Prostate gland (tissue), 2 donors: ENCODE data around the gene JAKMIP2.

ENCODE experiments used
- POLR2A ChIP-seq: fragments of 450-650 bp; IDR thresholded peaks from one replicate; pipeline ENCODE4 v1.6.1; 2016; ENCODE audit warnings: antibody characterized with exemption, mild to moderate bottlenecking
- TF ChIP-seq, protein P1 (sequence below), 4 experiments: fragments of 200-600 bp in 2 of 4; fragments of 450-650 bp in 2 of 4; sonication (generic) in 2 of 4; IDR thresholded peaks; 1 replicate in 3 of 4; 2 replicates in 1 of 4; pipeline ENCODE4 v1.5.1; 2016 to 2019; ENCODE audit warnings: antibody characterized with exemption in 4 of 4, mild to moderate bottlenecking in 2 of 4, moderate library complexity in 2 of 4

DNA sequence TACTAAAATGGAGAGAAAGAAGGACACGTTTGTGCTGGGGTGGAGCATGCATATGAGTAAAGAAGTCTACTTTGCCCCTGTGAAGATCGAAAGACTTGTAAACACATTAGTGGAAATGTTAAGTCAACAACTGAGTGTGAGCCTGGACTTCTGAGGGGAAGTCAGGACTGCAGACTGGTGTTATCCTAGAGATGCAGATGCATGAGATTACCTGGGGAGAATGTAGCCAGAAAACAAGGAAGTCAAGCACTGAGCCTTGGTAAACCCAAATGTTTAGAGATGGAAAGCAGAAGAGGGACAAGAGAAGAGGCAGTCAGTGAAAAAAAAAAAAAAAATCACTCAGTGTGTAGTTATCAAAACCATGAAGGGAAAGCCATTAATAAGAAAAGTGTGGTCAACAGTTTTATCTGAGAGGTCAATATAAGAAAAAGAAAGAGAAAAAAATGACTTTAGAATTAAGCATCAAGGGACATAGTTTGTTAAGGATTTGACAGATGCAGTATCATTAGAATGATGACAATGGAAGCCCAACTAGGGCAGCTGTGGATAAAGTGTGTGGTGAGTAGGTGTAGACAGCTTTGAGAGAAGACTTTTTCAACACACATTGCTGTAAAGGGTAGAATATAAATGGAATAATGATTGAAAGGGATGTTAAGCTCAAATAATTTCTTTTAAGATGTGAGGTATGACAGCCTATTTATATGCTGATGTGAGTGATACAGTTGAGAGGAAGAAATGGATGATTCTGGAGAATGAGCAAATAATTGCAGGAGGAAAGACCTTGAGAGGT is 22.2 kb downstream of the JAKMIP2 start:
- no peak for TF ChIP-seq POLR2A
- TF ChIP-seq, protein P1, sequence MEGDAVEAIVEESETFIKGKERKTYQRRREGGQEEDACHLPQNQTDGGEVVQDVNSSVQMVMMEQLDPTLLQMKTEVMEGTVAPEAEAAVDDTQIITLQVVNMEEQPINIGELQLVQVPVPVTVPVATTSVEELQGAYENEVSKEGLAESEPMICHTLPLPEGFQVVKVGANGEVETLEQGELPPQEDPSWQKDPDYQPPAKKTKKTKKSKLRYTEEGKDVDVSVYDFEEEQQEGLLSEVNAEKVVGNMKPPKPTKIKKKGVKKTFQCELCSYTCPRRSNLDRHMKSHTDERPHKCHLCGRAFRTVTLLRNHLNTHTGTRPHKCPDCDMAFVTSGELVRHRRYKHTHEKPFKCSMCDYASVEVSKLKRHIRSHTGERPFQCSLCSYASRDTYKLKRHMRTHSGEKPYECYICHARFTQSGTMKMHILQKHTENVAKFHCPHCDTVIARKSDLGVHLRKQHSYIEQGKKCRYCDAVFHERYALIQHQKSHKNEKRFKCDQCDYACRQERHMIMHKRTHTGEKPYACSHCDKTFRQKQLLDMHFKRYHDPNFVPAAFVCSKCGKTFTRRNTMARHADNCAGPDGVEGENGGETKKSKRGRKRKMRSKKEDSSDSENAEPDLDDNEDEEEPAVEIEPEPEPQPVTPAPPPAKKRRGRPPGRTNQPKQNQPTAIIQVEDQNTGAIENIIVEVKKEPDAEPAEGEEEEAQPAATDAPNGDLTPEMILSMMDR (IDR thresholded peaks at IDR 0.05), result no peak
